SK-N-SH (cell line): ENCODE measurements around the gene TAOK1. TPM values are rescaled to one million over a fixed set of nuclear protein-coding genes. Genes with fewer than 3 reads are reported as not detected.

Experiments used
- CTCF ChIA-PET: fragments of 300-600, 350-600 bp; formaldehyde crosslinking; extraction: SDS; loops from one replicate; lab custom pipeline; 2021; lab: Yijun Ruan, JAX
- POLR2A ChIA-PET: fragments of 350-600 bp; sonication (Branson Sonifier 250); formaldehyde crosslinking; extraction: SDS; loops from one replicate; lab custom pipeline; 2020; ENCODE audit warnings: antibody characterized with exemption, inconsistent platforms; lab: Yijun Ruan, JAX
- DNase-seq: peaks from one replicate; pipeline ENCODE4 v3.0.0; 2012
- H2AFZ ChIP-seq: fragments of 200-600 bp; sonication (generic); 2 replicates; pipeline ENCODE4 v1.8.1; 2016; ENCODE audit warnings: antibody characterized with exemption, mild to moderate bottlenecking, low read depth
- H3F3A ChIP-seq: fragments of 200-600 bp; sonication (generic); replicated peaks from 2 replicates; pipeline ENCODE3; 2016; ENCODE audit warnings: antibody characterized with exemption, mild to moderate bottlenecking; ENCODE audit not compliant: insufficient read depth
- H3K27ac ChIP-seq, 2 experiments: fragments of 200-500 bp in 1 of 2; fragments of 200-600 bp in 1 of 2; sonication (Bioruptor generic) in 1 of 2; sonication (generic), shearing (Covaris generic) in 1 of 2; 2 replicates each; pipeline versions ENCODE4 v1.5.1 to v1.6.1; 2014 to 2016; ENCODE audit warnings: low read depth in 2 of 2, inconsistent platforms in 1 of 2, low read length in 1 of 2, mild to moderate bottlenecking in 1 of 2, mixed read lengths in 1 of 2
- H3K27me3 ChIP-seq: fragments of 200-600 bp; sonication (generic), shearing (Covaris generic); 2 replicates; pipeline ENCODE4 v1.6.1; 2016; ENCODE audit warnings: mixed run types; ENCODE audit not compliant: insufficient read depth
- H3K36me3 ChIP-seq, 2 experiments: fragments of 200-500 bp in 1 of 2; fragments of 200-600 bp in 1 of 2; sonication (Bioruptor generic) in 1 of 2; sonication (generic) in 1 of 2; replicated peaks in 1 of 2; 2 replicates each; pipeline versions ENCODE3 to v1.5.1; 2014 to 2016; ENCODE audit warnings: low read length in 1 of 2, mild to moderate bottlenecking in 1 of 2; ENCODE audit not compliant: insufficient read depth in 2 of 2, control insufficient read depth in 1 of 2
- H3K4me1 ChIP-seq, 2 experiments: fragments of 200-500 bp in 1 of 2; fragments of 200-600 bp in 1 of 2; sonication (Bioruptor generic) in 1 of 2; sonication (generic), shearing (Covaris generic) in 1 of 2; 2 replicates each; pipeline versions ENCODE4 v1.5.1 to v1.6.1; 2014 to 2016; ENCODE audit warnings: low read depth in 1 of 2, low read length in 1 of 2, mixed run types in 1 of 2; ENCODE audit not compliant: insufficient read depth in 2 of 2, control insufficient read depth in 1 of 2
- H3K4me2 ChIP-seq: fragments of 200-600 bp; sonication (generic), shearing (Covaris generic); 2 replicates; pipeline ENCODE4 v1.6.1; 2017; ENCODE audit warnings: mixed run types
- H3K4me3 ChIP-seq, 2 experiments: fragments of 200-500 bp in 1 of 2; fragments of 200-600 bp in 1 of 2; sonication (Bioruptor generic) in 1 of 2; sonication (generic), shearing (Covaris generic) in 1 of 2; 2 replicates each; pipeline versions ENCODE4 v1.5.1 to v1.8.1; 2014 to 2016; ENCODE audit warnings: low read depth in 2 of 2, inconsistent platforms in 1 of 2, low read length in 1 of 2, mild to moderate bottlenecking in 1 of 2, mixed read lengths in 1 of 2, moderate library complexity in 1 of 2
- H3K79me2 ChIP-seq: fragments of 200-600 bp; sonication (generic); 2 replicates; pipeline ENCODE4 v1.8.1; 2017; ENCODE audit warnings: mild to moderate bottlenecking; ENCODE audit not compliant: insufficient read depth
- H3K9ac ChIP-seq: fragments of 200-600 bp; sonication (generic); 2 replicates; pipeline ENCODE4 v1.6.1; 2017; ENCODE audit warnings: mixed run types
- H3K9me2 ChIP-seq: fragments of 200-600 bp; sonication (generic); 2 replicates; pipeline ENCODE4 v1.6.1; 2017; ENCODE audit warnings: mixed run types
- H3K9me3 ChIP-seq: fragments of 200-600 bp; sonication (generic); 2 replicates; pipeline ENCODE4 v1.6.1; 2017; ENCODE audit warnings: mixed run types, mild to moderate bottlenecking, moderate library complexity
- H4K20me1 ChIP-seq: fragments of 200-600 bp; sonication (generic); 2 replicates; pipeline ENCODE4 v1.6.1; 2017; ENCODE audit warnings: mild to moderate bottlenecking, mixed run types; ENCODE audit not compliant: insufficient read depth
- CTCF ChIP-seq: fragments of 200-600 bp; sonication (generic); IDR thresholded peaks from 2 replicates; pipeline ENCODE4 v1.6.1; 2017; ENCODE audit warnings: antibody characterized with exemption, mild to moderate bottlenecking, moderate library complexity
- EZH2phosphoT487 ChIP-seq: fragments of 200-600 bp; sonication (generic); IDR thresholded peaks from 2 replicates; pipeline ENCODE4 v1.6.1; 2017; ENCODE audit warnings: low read depth, mixed run types, mild to moderate bottlenecking, antibody characterized with exemption, moderate library complexity, borderline replicate concordance
- FOSL2 ChIP-seq: IDR thresholded peaks from 2 replicates; pipeline ENCODE4 v1.4.0; 2012; ENCODE audit warnings: low read depth, mild to moderate bottlenecking, moderate library complexity, borderline replicate concordance
- FOXJ3 ChIP-seq: sonication (generic); formaldehyde crosslinking; IDR thresholded peaks from 2 replicates; pipeline ENCODE4 v1.5.1; 2020; ENCODE audit warnings: mild to moderate bottlenecking, missing genetic modification reagents
- FOXM1 ChIP-seq: IDR thresholded peaks from 2 replicates; pipeline ENCODE4 v1.4.0; 2012; ENCODE audit warnings: low read depth, mild to moderate bottlenecking
- GATA2 ChIP-seq: sonication (generic); formaldehyde crosslinking; IDR thresholded peaks from 2 replicates; pipeline ENCODE4 v1.5.0; 2020; ENCODE audit warnings: mild to moderate bottlenecking, missing genetic modification reagents
- JUND ChIP-seq: IDR thresholded peaks from 2 replicates; pipeline ENCODE4 v1.4.0; 2012
- MXI1 ChIP-seq: IDR thresholded peaks from 2 replicates; pipeline ENCODE4 v1.6.1; 2012; ENCODE audit warnings: mild to moderate bottlenecking, low read depth, low read length, improper control_type of control experiment
- NFIC ChIP-seq: IDR thresholded peaks from 2 replicates; pipeline ENCODE4 v1.4.0; 2012; ENCODE audit warnings: borderline replicate concordance
- POLR2AphosphoS5 ChIP-seq: IDR thresholded peaks from 2 replicates; pipeline ENCODE4 v1.6.1; 2012; ENCODE audit warnings: low read depth, low read length
- RAD21 ChIP-seq: IDR thresholded peaks from 2 replicates; pipeline ENCODE4 v1.6.1; 2012; ENCODE audit warnings: mild to moderate bottlenecking, low read length
- RCOR1 ChIP-seq: fragments of 150-350 bp; IDR thresholded peaks from 2 replicates; pipeline ENCODE4 v1.6.1; 2017; ENCODE audit warnings: antibody characterized with exemption, low read length
- RFX5 ChIP-seq: IDR thresholded peaks from 2 replicates; pipeline ENCODE4 v1.6.1; 2012; ENCODE audit warnings: mild to moderate bottlenecking, improper control_type of control experiment, low read length
- RXRA ChIP-seq: IDR thresholded peaks from 2 replicates; pipeline ENCODE4 v1.4.0; 2012; ENCODE audit warnings: low read depth, mild to moderate bottlenecking, borderline replicate concordance
- SIN3A ChIP-seq: IDR thresholded peaks from 2 replicates; pipeline ENCODE4 v1.6.1; 2012; ENCODE audit warnings: low read depth, mild to moderate bottlenecking, low read length, moderate library complexity, borderline replicate concordance
- TAF1 ChIP-seq: IDR thresholded peaks from 2 replicates; pipeline ENCODE4 v1.6.1; 2012; ENCODE audit warnings: low read depth, mild to moderate bottlenecking, low read length, moderate library complexity, borderline replicate concordance
- TEAD4 ChIP-seq: IDR thresholded peaks from 2 replicates; pipeline ENCODE4 v1.4.0; 2012; ENCODE audit warnings: mild to moderate bottlenecking, borderline replicate concordance; ENCODE audit not compliant: insufficient read depth
- USF2 ChIP-seq: fragments of 150-350 bp; IDR thresholded peaks from 2 replicates; pipeline ENCODE4 v1.6.1; 2017; ENCODE audit warnings: antibody characterized with exemption, low read length, low read depth, borderline replicate concordance
- YY1 ChIP-seq: IDR thresholded peaks from 2 replicates; pipeline ENCODE4 v1.4.0; 2012; ENCODE audit warnings: low read depth, mild to moderate bottlenecking
- WGBS: methylation state at CpG from one replicate; pipeline ENCODE4 v1.1.6; 2017; ENCODE audit warnings: low lambda C conversion rate; 5-methylcytosine and 5-hydroxymethylcytosine counted together
- polyA plus RNA-seq, 3 experiments: library from polyadenylated mRNA; depleted of rRNA; stranded (reverse); fragments of >200 nt; gene quantifications; 2 replicates each; pipeline ENCODE4 v1.2.3, GENCODE V29; 2012
- TF ChIP-seq, protein P1 (sequence below): IDR thresholded peaks from 2 replicates; pipeline ENCODE4 v1.4.0; 2012; ENCODE audit warnings: low read depth, borderline replicate concordance
- TF ChIP-seq, protein P2 (sequence below): IDR thresholded peaks from 2 replicates; pipeline ENCODE4 v1.6.1; 2012; ENCODE audit warnings: mild to moderate bottlenecking, low read depth, low read length, moderate library complexity

Gene TAOK1
- polyA plus RNA-seq, 1 of the 3 experiments (the other 2 are of a cell fraction), result 5.9 TPM

DNA sequence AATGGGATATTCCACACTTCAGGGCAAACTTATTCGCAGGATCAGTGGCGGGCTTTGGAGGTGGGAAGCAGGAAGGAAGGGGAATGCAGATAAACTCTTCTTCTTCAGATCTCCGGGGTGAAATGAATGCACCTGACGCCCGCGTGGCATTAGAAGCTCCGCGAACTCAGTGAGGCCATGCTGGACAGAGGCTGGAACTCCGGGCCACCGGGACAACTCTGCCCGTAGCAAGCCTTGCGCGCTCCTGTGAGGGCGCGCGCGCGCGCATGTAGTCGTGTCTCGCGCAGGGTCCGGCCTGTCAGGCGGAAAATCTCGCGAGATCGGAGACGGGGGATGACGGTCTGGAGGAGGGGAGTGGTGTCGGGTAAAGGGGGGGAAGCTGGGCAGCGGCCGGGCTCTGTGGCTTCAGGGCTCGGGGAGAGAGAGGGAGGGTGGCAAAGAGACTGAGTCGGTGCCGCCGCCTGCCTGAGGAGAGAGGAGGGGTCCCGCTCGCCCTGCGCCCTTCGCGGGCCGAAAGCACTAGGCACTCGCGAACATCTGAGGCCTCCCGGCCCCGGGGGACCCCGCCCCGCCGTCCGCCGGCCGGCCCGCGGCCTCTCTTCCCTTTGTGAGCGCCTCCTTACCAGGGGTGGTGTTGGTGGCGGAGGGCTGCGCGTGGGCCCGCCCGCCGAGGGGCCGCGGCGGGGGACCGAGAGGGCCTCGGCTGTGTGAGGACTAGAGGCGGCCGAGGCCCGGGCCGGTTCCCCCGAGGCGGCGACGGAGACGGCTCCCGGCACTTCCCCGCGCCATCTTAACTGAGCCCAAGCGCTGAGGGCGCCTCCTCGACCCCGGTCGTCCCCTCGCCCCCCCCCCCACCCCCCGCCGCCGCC lies at the start of gene TAOK1 (continued):
- no peak for TF ChIP-seq RFX5
- no peak for TF ChIP-seq CTCF
- TF ChIP-seq FOSL2, result no peak
- TF ChIP-seq TAF1, result peak; percentile 94
- TF ChIP-seq TEAD4, result no peak
- no peak; the same call in 1 of the 2 replicates for TF ChIP-seq RCOR1
- peak; percentile 90 for TF ChIP-seq POLR2AphosphoS5
- TF ChIP-seq, protein P1, sequence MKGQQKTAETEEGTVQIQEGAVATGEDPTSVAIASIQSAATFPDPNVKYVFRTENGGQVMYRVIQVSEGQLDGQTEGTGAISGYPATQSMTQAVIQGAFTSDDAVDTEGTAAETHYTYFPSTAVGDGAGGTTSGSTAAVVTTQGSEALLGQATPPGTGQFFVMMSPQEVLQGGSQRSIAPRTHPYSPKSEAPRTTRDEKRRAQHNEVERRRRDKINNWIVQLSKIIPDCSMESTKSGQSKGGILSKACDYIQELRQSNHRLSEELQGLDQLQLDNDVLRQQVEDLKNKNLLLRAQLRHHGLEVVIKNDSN, result no peak
- TF ChIP-seq YY1, result peak; percentile 81
- no peak for TF ChIP-seq GATA2

DNA sequence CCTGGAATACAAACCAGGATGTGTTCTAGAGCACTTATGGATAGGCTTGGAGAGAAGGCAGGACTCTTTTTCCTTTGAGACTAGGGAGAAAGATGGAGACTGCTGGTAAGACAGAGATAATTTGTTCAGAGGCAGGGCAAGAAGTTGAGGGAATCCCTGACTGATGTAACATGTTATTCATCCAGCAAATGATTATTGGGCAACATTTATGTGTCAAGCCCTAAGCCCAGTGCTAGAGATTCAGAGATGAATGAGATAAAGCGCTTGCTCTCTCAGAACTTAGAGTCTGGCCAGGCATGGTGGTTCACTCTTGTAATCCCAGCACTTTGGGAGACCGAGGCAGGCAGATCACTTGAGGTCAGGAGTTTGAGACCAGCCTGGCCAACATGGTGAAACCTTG lies 48.4 kb upstream of the TAOK1 start:
- Histone ChIP-seq H3K9ac (no peak overlapping the region), H3K9me3 (no peaks in the 10 kb centered on the region), H3F3A (no peaks in the 10 kb centered on the region), H3K4me1 (no peaks in the 10 kb centered on the region), H2AFZ (no peak overlapping the region), H3K4me3 (no peak overlapping the region), H4K20me1 (no peaks in the 10 kb centered on the region), H3K36me3 (no peaks in the 10 kb centered on the region), H3K79me2 (no peaks in the 10 kb centered on the region), H3K4me2 (no peak overlapping the region), H3K27me3 (peaks cover 10% of the 10 kb centered on the region; the same call in 1 of the 2 replicates), H3K27ac (no peak overlapping the region), H3K9me2 (no peaks in the 10 kb centered on the region)
- POLR2A ChIA-PET, result no interaction called here
- CTCF ChIA-PET, result interaction anchor here (4.3 kb wide), 1 partner anchor 28 kb away, joined by 17 read pairs; no protein-coding TSS in a partner anchor
- 65% methylated on average over 2 of the region's 2 CpGs for WGBS
- no peak for DNase-seq
- no peak for TF ChIP-seq SIN3A
- TF ChIP-seq, protein P2, sequence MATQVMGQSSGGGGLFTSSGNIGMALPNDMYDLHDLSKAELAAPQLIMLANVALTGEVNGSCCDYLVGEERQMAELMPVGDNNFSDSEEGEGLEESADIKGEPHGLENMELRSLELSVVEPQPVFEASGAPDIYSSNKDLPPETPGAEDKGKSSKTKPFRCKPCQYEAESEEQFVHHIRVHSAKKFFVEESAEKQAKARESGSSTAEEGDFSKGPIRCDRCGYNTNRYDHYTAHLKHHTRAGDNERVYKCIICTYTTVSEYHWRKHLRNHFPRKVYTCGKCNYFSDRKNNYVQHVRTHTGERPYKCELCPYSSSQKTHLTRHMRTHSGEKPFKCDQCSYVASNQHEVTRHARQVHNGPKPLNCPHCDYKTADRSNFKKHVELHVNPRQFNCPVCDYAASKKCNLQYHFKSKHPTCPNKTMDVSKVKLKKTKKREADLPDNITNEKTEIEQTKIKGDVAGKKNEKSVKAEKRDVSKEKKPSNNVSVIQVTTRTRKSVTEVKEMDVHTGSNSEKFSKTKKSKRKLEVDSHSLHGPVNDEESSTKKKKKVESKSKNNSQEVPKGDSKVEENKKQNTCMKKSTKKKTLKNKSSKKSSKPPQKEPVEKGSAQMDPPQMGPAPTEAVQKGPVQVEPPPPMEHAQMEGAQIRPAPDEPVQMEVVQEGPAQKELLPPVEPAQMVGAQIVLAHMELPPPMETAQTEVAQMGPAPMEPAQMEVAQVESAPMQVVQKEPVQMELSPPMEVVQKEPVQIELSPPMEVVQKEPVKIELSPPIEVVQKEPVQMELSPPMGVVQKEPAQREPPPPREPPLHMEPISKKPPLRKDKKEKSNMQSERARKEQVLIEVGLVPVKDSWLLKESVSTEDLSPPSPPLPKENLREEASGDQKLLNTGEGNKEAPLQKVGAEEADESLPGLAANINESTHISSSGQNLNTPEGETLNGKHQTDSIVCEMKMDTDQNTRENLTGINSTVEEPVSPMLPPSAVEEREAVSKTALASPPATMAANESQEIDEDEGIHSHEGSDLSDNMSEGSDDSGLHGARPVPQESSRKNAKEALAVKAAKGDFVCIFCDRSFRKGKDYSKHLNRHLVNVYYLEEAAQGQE, result no peak
- no peak for TF ChIP-seq FOSL2
- no peak for TF ChIP-seq RAD21
- TF ChIP-seq FOXJ3, result no peak
- no peak for TF ChIP-seq JUND
- TF ChIP-seq USF2, result no peak
- no peak for TF ChIP-seq EZH2phosphoT487
- no peak for TF ChIP-seq TAF1
- no peak for TF ChIP-seq NFIC
- no peak for TF ChIP-seq CTCF
- no peak for TF ChIP-seq RXRA
- TF ChIP-seq MXI1, result no peak
- no peak for TF ChIP-seq FOXM1
